Measurements from ENCODE around the gene PTGIS.

PTGIS gene

GRCh38 chr20:49543858-49544437 is 24.0 kb downstream of the PTGIS start:
- H3K9ac ChIP-seq (ENCODE audit: low read depth in 1 of 2, low read length in 2 of 2) = no peak overlapping the region
- H3K27ac ChIP-seq (ENCODE audit: low read depth, low read length) = no peak overlapping the region
- no peak overlapping the region for H3K4me3 ChIP-seq (ENCODE audit: low read depth in 1 of 2, low read length in 2 of 2)
- H3K36me3 ChIP-seq (ENCODE audit: control insufficient read depth in 1 of 2, insufficient read depth in 2 of 2, low read length in 2 of 2) = no peaks in the 10 kb centered on the region
- no peaks in the 10 kb centered on the region for H3K27me3 ChIP-seq (ENCODE audit: control insufficient read depth in 1 of 2, insufficient read depth in 2 of 2, low read length in 2 of 2)
- H3K9me3 ChIP-seq (ENCODE audit: control insufficient read depth in 1 of 2, low read length in 2 of 2) = peaks cover 6 to 7% of the 10 kb centered on the region in 2 donors
- no peaks in the 10 kb centered on the region for H3K4me1 ChIP-seq (ENCODE audit: control insufficient read depth in 1 of 2, insufficient read depth in 2 of 2, low read length in 2 of 2)

- Histone ChIP-seq H3K9me3 (ENCODE audit: control insufficient read depth in 1 of 2, low read length in 2 of 2) (peaks cover 6 to 7% of the 10 kb centered on the region in 2 donors), H3K9ac (ENCODE audit: low read depth in 1 of 2, low read length in 2 of 2) (no peak overlapping the region), H3K4me3 (ENCODE audit: low read depth in 1 of 2, low read length in 2 of 2) (no peak overlapping the region), H3K4me1 (ENCODE audit: control insufficient read depth in 1 of 2, insufficient read depth in 2 of 2, low read length in 2 of 2) (no peaks in the 10 kb centered on the region), H3K36me3 (ENCODE audit: control insufficient read depth in 1 of 2, insufficient read depth in 2 of 2, low read length in 2 of 2) (no peaks in the 10 kb centered on the region), H3K27me3 (ENCODE audit: control insufficient read depth in 1 of 2, insufficient read depth in 2 of 2, low read length in 2 of 2) (no peaks in the 10 kb centered on the region), H3K27ac (ENCODE audit: low read depth, low read length) (no peak overlapping the region)
Observed at GRCh38 chr20:49543071-49543857, 24.7 kb downstream of the PTGIS start.

GRCh38 chr20:49542514-49542991 is 25.4 kb downstream of the PTGIS start:
- Histone ChIP-seq H3K36me3 (ENCODE audit: control insufficient read depth in 1 of 2, insufficient read depth in 2 of 2, low read length in 2 of 2) (no peaks in the 10 kb centered on the region), H3K4me3 (ENCODE audit: low read depth in 1 of 2, low read length in 2 of 2) (no peak overlapping the region), H3K9ac (ENCODE audit: low read depth in 1 of 2, low read length in 2 of 2) (no peak overlapping the region), H3K4me1 (ENCODE audit: control insufficient read depth in 1 of 2, insufficient read depth in 2 of 2, low read length in 2 of 2) (no peaks in the 10 kb centered on the region), H3K27ac (ENCODE audit: low read depth, low read length) (no peak overlapping the region), H3K9me3 (ENCODE audit: control insufficient read depth in 1 of 2, low read length in 2 of 2) (peaks cover 6 to 7% of the 10 kb centered on the region in 2 donors), H3K27me3 (ENCODE audit: control insufficient read depth in 1 of 2, insufficient read depth in 2 of 2, low read length in 2 of 2) (no peaks in the 10 kb centered on the region)

- Histone ChIP-seq H3K4me1 (ENCODE audit: control insufficient read depth in 1 of 2, insufficient read depth in 2 of 2, low read length in 2 of 2) (no peaks in the 10 kb centered on the region), H3K27me3 (ENCODE audit: control insufficient read depth in 1 of 2, insufficient read depth in 2 of 2, low read length in 2 of 2) (no peaks in the 10 kb centered on the region), H3K27ac (ENCODE audit: low read depth, low read length) (no peak overlapping the region), H3K4me3 (ENCODE audit: low read depth in 1 of 2, low read length in 2 of 2) (no peak overlapping the region), H3K36me3 (ENCODE audit: control insufficient read depth in 1 of 2, insufficient read depth in 2 of 2, low read length in 2 of 2) (no peaks in the 10 kb centered on the region), H3K9me3 (ENCODE audit: control insufficient read depth in 1 of 2, low read length in 2 of 2) (peaks cover 6 to 7% of the 10 kb centered on the region in 2 donors), H3K9ac (ENCODE audit: low read depth in 1 of 2, low read length in 2 of 2) (no peak overlapping the region)
Observed at GRCh38 chr20:49541733-49542513, 26.0 kb downstream of the PTGIS start.

- Histone ChIP-seq H3K27me3 (ENCODE audit: control insufficient read depth in 1 of 2, insufficient read depth in 2 of 2, low read length in 2 of 2) (no peaks in the 10 kb centered on the region), H3K36me3 (ENCODE audit: control insufficient read depth in 1 of 2, insufficient read depth in 2 of 2, low read length in 2 of 2) (no peaks in the 10 kb centered on the region), H3K9me3 (ENCODE audit: control insufficient read depth in 1 of 2, low read length in 2 of 2) (peaks cover 4 to 7% of the 10 kb centered on the region in 2 donors), H3K4me3 (ENCODE audit: low read depth in 1 of 2, low read length in 2 of 2) (no peak overlapping the region), H3K9ac (ENCODE audit: low read depth in 1 of 2, low read length in 2 of 2) (no peak overlapping the region), H3K27ac (ENCODE audit: low read depth, low read length) (no peak overlapping the region), H3K4me1 (ENCODE audit: control insufficient read depth in 1 of 2, insufficient read depth in 2 of 2, low read length in 2 of 2) (no peaks in the 10 kb centered on the region)
Observed at GRCh38 chr20:49540687-49541435, 27.1 kb downstream of the PTGIS start.

- no peak overlapping the region for H3K4me3 ChIP-seq (ENCODE audit: low read depth in 1 of 2, low read length in 2 of 2)
- H3K27ac ChIP-seq (ENCODE audit: low read depth, low read length) = no peak overlapping the region
- H3K9me3 ChIP-seq (ENCODE audit: control insufficient read depth in 1 of 2, low read length in 2 of 2) = peaks cover 0 to 2% of the 10 kb centered on the region in 2 donors
- no peaks in the 10 kb centered on the region for H3K27me3 ChIP-seq (ENCODE audit: control insufficient read depth in 1 of 2, insufficient read depth in 2 of 2, low read length in 2 of 2)
- no peak overlapping the region for H3K9ac ChIP-seq (ENCODE audit: low read depth in 1 of 2, low read length in 2 of 2)
- H3K4me1 ChIP-seq (ENCODE audit: control insufficient read depth in 1 of 2, insufficient read depth in 2 of 2, low read length in 2 of 2) = no peaks in the 10 kb centered on the region
- H3K36me3 ChIP-seq (ENCODE audit: control insufficient read depth in 1 of 2, insufficient read depth in 2 of 2, low read length in 2 of 2) = no peaks in the 10 kb centered on the region
Observed at GRCh38 chr20:49540232-49540620, 27.7 kb downstream of the PTGIS start.

- H3K27ac ChIP-seq (ENCODE audit: low read depth, low read length) = no peak overlapping the region
- no peaks in the 10 kb centered on the region for H3K27me3 ChIP-seq (ENCODE audit: control insufficient read depth in 1 of 2, insufficient read depth in 2 of 2, low read length in 2 of 2)
- no peak overlapping the region for H3K4me3 ChIP-seq (ENCODE audit: low read depth in 1 of 2, low read length in 2 of 2)
- H3K36me3 ChIP-seq (ENCODE audit: control insufficient read depth in 1 of 2, insufficient read depth in 2 of 2, low read length in 2 of 2) = no peaks in the 10 kb centered on the region
- H3K9me3 ChIP-seq (ENCODE audit: control insufficient read depth in 1 of 2, low read length in 2 of 2) = no peaks in the 10 kb centered on the region
- H3K9ac ChIP-seq (ENCODE audit: low read depth in 1 of 2, low read length in 2 of 2) = no peak overlapping the region
- H3K4me1 ChIP-seq (ENCODE audit: control insufficient read depth in 1 of 2, insufficient read depth in 2 of 2, low read length in 2 of 2) = no peaks in the 10 kb centered on the region
Observed at GRCh38 chr20:49539481-49540231, 28.3 kb downstream of the PTGIS start.

GRCh38 chr20:49538950-49539349 is 29.0 kb downstream of the PTGIS start:
- Histone ChIP-seq H3K4me3 (ENCODE audit: low read depth in 1 of 2, low read length in 2 of 2) (no peak overlapping the region), H3K4me1 (ENCODE audit: control insufficient read depth in 1 of 2, insufficient read depth in 2 of 2, low read length in 2 of 2) (no peaks in the 10 kb centered on the region), H3K27me3 (ENCODE audit: control insufficient read depth in 1 of 2, insufficient read depth in 2 of 2, low read length in 2 of 2) (no peaks in the 10 kb centered on the region), H3K9ac (ENCODE audit: low read depth in 1 of 2, low read length in 2 of 2) (no peak overlapping the region), H3K36me3 (ENCODE audit: control insufficient read depth in 1 of 2, insufficient read depth in 2 of 2, low read length in 2 of 2) (no peaks in the 10 kb centered on the region), H3K9me3 (ENCODE audit: control insufficient read depth in 1 of 2, low read length in 2 of 2) (no peaks in the 10 kb centered on the region), H3K27ac (ENCODE audit: low read depth, low read length) (no peak overlapping the region)

GRCh38 chr20:49534255-49534712 is 33.7 kb downstream of the PTGIS start:
- H3K9ac ChIP-seq (ENCODE audit: low read depth in 1 of 2, low read length in 2 of 2) = no peak overlapping the region
- no peaks in the 10 kb centered on the region for H3K27me3 ChIP-seq (ENCODE audit: control insufficient read depth in 1 of 2, insufficient read depth in 2 of 2, low read length in 2 of 2)
- no peaks in the 10 kb centered on the region for H3K36me3 ChIP-seq (ENCODE audit: control insufficient read depth in 1 of 2, insufficient read depth in 2 of 2, low read length in 2 of 2)
- H3K4me3 ChIP-seq (ENCODE audit: low read depth in 1 of 2, low read length in 2 of 2) = no peak overlapping the region
- no peaks in the 10 kb centered on the region for H3K4me1 ChIP-seq (ENCODE audit: control insufficient read depth in 1 of 2, insufficient read depth in 2 of 2, low read length in 2 of 2)
- H3K9me3 ChIP-seq (ENCODE audit: control insufficient read depth in 1 of 2, low read length in 2 of 2) = no peaks in the 10 kb centered on the region
- H3K27ac ChIP-seq (ENCODE audit: low read depth, low read length) = no peak overlapping the region
